ENCODE results near the gene OFD1. TPM values are rescaled to one million over a fixed set of nuclear protein-coding genes. Genes with fewer than 3 reads are reported as not detected.

OFD1 gene
- total RNA-seq: 15.2 and 17.3 TPM in 2 replicates
- long read RNA-seq, partial matches to known transcripts: 42 of 49 reads
- long read RNA-seq, other reads (novel, unspliced or antisense): 7 of 49 reads

- TF ChIP-seq CTCF (IDR thresholded peaks at IDR 0.05): no peak
- Mint-ChIP-seq H3K4me1 (ENCODE audit: unreplicated experiment) (peaks cover 11% of the 10 kb centered on the region), H3K27me3 (ENCODE audit: unreplicated experiment) (no peaks in the 10 kb centered on the region), H3K36me3 (ENCODE audit: unreplicated experiment) (peaks cover 2% of the 10 kb centered on the region), H3K27ac (ENCODE audit: unreplicated experiment) (peak within 1 kb of the TSS; percentile 93), H3K9me3 (ENCODE audit: unreplicated experiment) (no peaks in the 10 kb centered on the region), H3K4me3 (ENCODE audit: unreplicated experiment) (peak within 1 kb of the TSS; percentile 90)
- peak; percentile 95 for DNase-seq (ENCODE audit: extremely low spot score, unreplicated experiment)
These were observed at the start of gene OFD1, which contains the start of gene TRAPPC2 for GRCh38 chrX:13734278-13735172. Gene OFD1 (plus strand): TSS chrX:13734748. CDS start chrX:13735072, 324 bp downstream. Gene TRAPPC2 (minus strand): TSS chrX:13734620. CDS start chrX:13719963, 14,657 bp downstream.

GRCh38 chrX:13685126-13685763, 49.3 kb upstream of the OFD1 start:
- no peak overlapping the region for H3K27ac Mint-ChIP-seq (ENCODE audit: unreplicated experiment)
- no peak overlapping the region for H3K4me3 Mint-ChIP-seq (ENCODE audit: unreplicated experiment)
- no peaks in the 10 kb centered on the region for H3K36me3 Mint-ChIP-seq (ENCODE audit: unreplicated experiment)
- H3K27me3 Mint-ChIP-seq (ENCODE audit: unreplicated experiment): no peaks in the 10 kb centered on the region
- no peak for DNase-seq (ENCODE audit: extremely low spot score, unreplicated experiment)
- peaks cover 5% of the 10 kb centered on the region for H3K9me3 Mint-ChIP-seq (ENCODE audit: unreplicated experiment)
- TF ChIP-seq CTCF (IDR thresholded peaks at IDR 0.05): no peak
- peaks cover under 1% of the 10 kb centered on the region for H3K4me1 Mint-ChIP-seq (ENCODE audit: unreplicated experiment)

GRCh38 chrX:13687203-13687602, 47.3 kb upstream of the OFD1 start:
- no peaks in the 10 kb centered on the region for H3K27me3 Mint-ChIP-seq (ENCODE audit: unreplicated experiment)
- H3K27ac Mint-ChIP-seq (ENCODE audit: unreplicated experiment): no peak overlapping the region
- TF ChIP-seq CTCF (IDR thresholded peaks at IDR 0.05): no peak

GRCh38 chrX:13688384-13688957, 46.1 kb upstream of the OFD1 start:
- TF ChIP-seq CTCF (IDR thresholded peaks at IDR 0.05): no peak
- no peaks in the 10 kb centered on the region for H3K27me3 Mint-ChIP-seq (ENCODE audit: unreplicated experiment)
- peak overlapping the region; percentile 74 for H3K4me3 Mint-ChIP-seq (ENCODE audit: unreplicated experiment)
- peaks cover 26% of the 10 kb centered on the region for H3K4me1 Mint-ChIP-seq (ENCODE audit: unreplicated experiment)
- peak overlapping the region; percentile 70 for H3K27ac Mint-ChIP-seq (ENCODE audit: unreplicated experiment)
- H3K9me3 Mint-ChIP-seq (ENCODE audit: unreplicated experiment): peaks cover 5% of the 10 kb centered on the region
- no peak for DNase-seq (ENCODE audit: extremely low spot score, unreplicated experiment)
- H3K36me3 Mint-ChIP-seq (ENCODE audit: unreplicated experiment): no peaks in the 10 kb centered on the region

More at GRCh38 chrX:13687203-13687602, 47.3 kb upstream of the OFD1 start:
- H3K9me3 Mint-ChIP-seq (ENCODE audit: unreplicated experiment): peaks cover 5% of the 10 kb centered on the region
- H3K4me1 Mint-ChIP-seq (ENCODE audit: unreplicated experiment): peaks cover 13% of the 10 kb centered on the region
- DNase-seq (ENCODE audit: extremely low spot score, unreplicated experiment): no peak
- H3K36me3 Mint-ChIP-seq (ENCODE audit: unreplicated experiment): no peaks in the 10 kb centered on the region
- no peak overlapping the region for H3K4me3 Mint-ChIP-seq (ENCODE audit: unreplicated experiment)

Measured in osteocyte (in vitro differentiated cells).